Hepatocyte (in vitro differentiated cells): Measurements from ENCODE around the gene TEAD1.

Experiments
- CTCF ChIP-seq: fragments of 200-600 bp; sonication (generic); IDR thresholded peaks from 2 replicates; pipeline ENCODE4 v1.5.1; 2016; ENCODE audit warnings: antibody characterized with exemption, mild to moderate bottlenecking; ENCODE audit not compliant: poor library complexity
- EZH2phosphoT487 ChIP-seq: fragments of 200-600 bp; sonication (generic); IDR thresholded peaks from one replicate; pipeline ENCODE4 v1.6.1; 2018; ENCODE audit warnings: antibody characterized with exemption, mild to moderate bottlenecking, low read depth, moderate library complexity; ENCODE audit not compliant: unreplicated experiment, severe bottlenecking

GRCh38 chr11:12704049-12704448 is 29.8 kb downstream of the TEAD1 start:
- TF ChIP-seq CTCF (no peak), EZH2phosphoT487 (no peak)
